K562 (cell line): ENCODE measurements around the gene FAM120B. TPM values are rescaled to one million over a fixed set of nuclear protein-coding genes. Genes with fewer than 3 reads are reported as not detected.

Experiments used
- ATAC-seq: fragments of 200-7000 bp; cut with Tn5 transposase; 3 replicates; pipeline ENCODE4 v1.9.1; 2020; ENCODE audit warnings: moderate library complexity
- BruUV-seq: library from RNA; stranded (reverse); fragments of 400-500 nt; replicated peaks from 2 replicates; lab custom pipeline; 2021; lab: Mats Ljungman, UMichigan
- CTCF ChIA-PET: fragments of 300-600 bp; formaldehyde crosslinking; extraction: SDS; loops from one replicate; lab custom pipeline; 2021; ENCODE audit warnings: low intra/inter-chr PET ratio; lab: Yijun Ruan, JAX
- POLR2A ChIA-PET: fragments of 300-600, 350-650 bp; sonication (Branson Sonifier 250); formaldehyde crosslinking; extraction: SDS; loops from one replicate; lab custom pipeline; 2021; ENCODE audit warnings: antibody characterized with exemption, inconsistent platforms; lab: Yijun Ruan, JAX
- DNase-seq, 4 experiments: peaks; one replicate each; pipeline versions ENCODE4 v3.0.0 to v3.0.0-alpha.2; 2011 to 2018; ENCODE audit warnings: low spot score in 3 of 4, mixed read lengths in 3 of 4; ENCODE audit errors: extremely low read depth in 1 of 4
- FAIRE-seq: peaks from 2 replicates; lab custom pipeline; 2011; peaks lifted over from hg19 to GRCh38; lab: Jason Lieb, UNC
- H2AFZ ChIP-seq: 2 replicates; pipeline ENCODE4 v1.6.0; 2011; ENCODE audit warnings: low read depth, low read length, control low read depth, inconsistent platforms
- H3K27ac ChIP-seq: fragments of 200-600 bp; 3 replicates; pipeline ENCODE4 v1.8.0; 2011; ENCODE audit warnings: low read depth, mild to moderate bottlenecking, control low read depth, inconsistent platforms, low read length, moderate library complexity, mixed read lengths; ENCODE audit errors: extremely low read depth
- H3K27me3 ChIP-seq, 2 experiments: fragments of 300-600 bp in 1 of 2; 2 replicates in 1 of 2; 3 replicates in 1 of 2; pipeline versions ENCODE4 v1.6.0 to v1.8.0; 2011; ENCODE audit warnings: inconsistent platforms in 2 of 2, low read length in 2 of 2, mild to moderate bottlenecking in 1 of 2, mixed read lengths in 1 of 2, moderate library complexity in 1 of 2; ENCODE audit not compliant: control insufficient read depth in 2 of 2, insufficient read depth in 2 of 2
- H3K36me3 ChIP-seq: fragments of 300-600 bp; 3 replicates; pipeline ENCODE4 v1.8.0; 2011; ENCODE audit warnings: mild to moderate bottlenecking, low read length, inconsistent platforms; ENCODE audit not compliant: control insufficient read depth, insufficient read depth
- H3K4me1 ChIP-seq, 2 experiments: fragments of 200-600 bp in 1 of 2; replicated peaks in 1 of 2; 2 replicates in 1 of 2; 3 replicates in 1 of 2; pipeline versions ENCODE4 v1.5.1 to v1.8.0; 2011; ENCODE audit warnings: inconsistent platforms in 2 of 2, low read length in 2 of 2, mild to moderate bottlenecking in 1 of 2, mixed read lengths in 1 of 2, moderate library complexity in 1 of 2; ENCODE audit not compliant: control insufficient read depth in 2 of 2, insufficient read depth in 2 of 2
- H3K4me2 ChIP-seq: 2 replicates; pipeline ENCODE4 v1.6.1; 2011; ENCODE audit warnings: low read length, control low read depth, inconsistent platforms, mixed read lengths; ENCODE audit not compliant: insufficient read depth
- H3K4me3 ChIP-seq: fragments of 200-600 bp; sonication (generic), shearing (Covaris generic); 2 replicates; pipeline ENCODE4 v1.5.1; 2016; ENCODE audit warnings: control low read depth, inconsistent platforms
- H3K79me2 ChIP-seq: fragments of 200-600 bp; 3 replicates; pipeline ENCODE4 v1.8.0; 2011; ENCODE audit warnings: low read length, inconsistent platforms; ENCODE audit not compliant: control insufficient read depth, insufficient read depth
- H3K9ac ChIP-seq, 2 experiments: 2 replicates each; pipeline versions ENCODE4 v1.6.0 to v1.6.1; 2011; ENCODE audit warnings: low read depth in 2 of 2, low read length in 2 of 2, control low read depth in 1 of 2, inconsistent platforms in 1 of 2, mild to moderate bottlenecking in 1 of 2, mixed read lengths in 1 of 2; ENCODE audit not compliant: insufficient read depth in 1 of 2
- H3K9me1 ChIP-seq: one replicate; pipeline ENCODE4 v1.6.0; 2011; ENCODE audit warnings: inconsistent platforms, mild to moderate bottlenecking, low read length, moderate library complexity; ENCODE audit not compliant: control insufficient read depth, insufficient read depth
- H3K9me3 ChIP-seq: replicated peaks from 2 replicates; pipeline ENCODE4 v1.5.1; 2011; ENCODE audit warnings: low read depth, low read length, inconsistent platforms; ENCODE audit not compliant: control insufficient read depth, insufficient read depth
- H4K20me1 ChIP-seq: replicated peaks from 2 replicates; pipeline ENCODE4 v1.6.1; 2011; ENCODE audit warnings: low read length, inconsistent platforms, mixed read lengths; ENCODE audit not compliant: control insufficient read depth, insufficient read depth
- CBX5 ChIP-seq: IDR thresholded peaks from 2 replicates; pipeline ENCODE4 v1.6.1; 2014; ENCODE audit warnings: low read depth, borderline replicate concordance
- FOXP4 ChIP-seq: sonication (generic); formaldehyde crosslinking; IDR thresholded peaks from 2 replicates; pipeline ENCODE4 v1.8.0; 2022; ENCODE audit warnings: mild to moderate bottlenecking, missing genetic modification reagents, borderline replicate concordance
- NCOA6 ChIP-seq: fragments of 450-650 bp; IDR thresholded peaks from 2 replicates; pipeline ENCODE4 v1.6.1; 2017; ENCODE audit warnings: mild to moderate bottlenecking
- ZNF133 ChIP-seq: fragments of 250-450 bp; sonication (Bioruptor Pico); IDR thresholded peaks from 2 replicates; pipeline ENCODE4 v1.4.0; 2020; ENCODE audit warnings: mild to moderate bottlenecking
- ZNF224 ChIP-seq: sonication (generic); formaldehyde crosslinking; IDR thresholded peaks from 2 replicates; pipeline ENCODE4 v1.8.0; 2022; ENCODE audit warnings: mild to moderate bottlenecking, missing genetic modification reagents
- WGBS: fragments of 100-300 bp; shearing (Covaris generic); methylation state at CpG from one replicate; pipeline ENCODE4 v1.1.6; 2016; ENCODE audit warnings: low coverage, mixed read lengths; ENCODE audit not compliant: insufficient coverage; ENCODE audit errors: missing lambda C conversion rate; 5-methylcytosine and 5-hydroxymethylcytosine counted together
- in situ Hi-C: fragments of 300-500 bp; cut with MboI; formaldehyde crosslinking; loops from 4 replicates; pipeline ENCODE4 v1.15.0; 2018; ENCODE audit warnings: inconsistent platforms, mixed read lengths
- intact Hi-C: fragments of 100-400 bp; cut with micrococcal nuclease; formaldehyde crosslinking; loops from 2 replicates; pipeline ENCODE4 v1.14.2; 2022
- polyA plus RNA-seq, 8 experiments: library from polyadenylated mRNA; depleted of rRNA in 4 of 8; stranded (reverse) in 5 of 8; unstranded in 3 of 8; fragments of >200 nt; fragmentation: Nextera tagmentation in 2 of 8; fragmentation: Illumina TruSeq in 1 of 8; extraction: Ambion mirVana in 2 of 8; extraction: Trizol in 1 of 8; gene quantifications; 2 replicates each; pipeline versions ENCODE4 v1.2.1 to v1.2.3, GENCODE V29; 2011 to 2014; ENCODE audit warnings: inconsistent platforms in 1 of 8, missing spikeins in 1 of 8
- total RNA-seq, 7 experiments: library from RNA; depleted of rRNA in 6 of 7; stranded (reverse); fragments of >200 nt in 6 of 7; fragmentation: Illumina TruSeq in 2 of 7; extraction: Trizol in 2 of 7; gene quantifications; 2 replicates each; pipeline versions ENCODE4 v1.2.1 to v1.2.3, GENCODE V29; 2011 to 2021; ENCODE audit warnings: low replicate concordance in 1 of 7
- TF ChIP-seq, protein P1 (sequence below), 3 experiments: fragments of 200-800 bp in 1 of 3; sonication (Bioruptor generic) in 1 of 3; sonication (generic) in 1 of 3; formaldehyde crosslinking in 1 of 3; IDR thresholded peaks; 2 replicates each; pipeline versions ENCODE4 v1.6.1 to v1.8.0; 2016 to 2022; ENCODE audit warnings: mild to moderate bottlenecking in 2 of 3, missing compliant biosample characterization in 2 of 3, missing genetic modification characterization in 2 of 3, missing genetic modification reagents in 1 of 3

The FAM120B gene
- total and polyA plus RNA-seq, 9 of the 15 experiments (the other 6 are each of a cell fraction or from before 2014, with no cell fraction given): 3.5 to 22.6 (median 14.7) TPM

DNA sequence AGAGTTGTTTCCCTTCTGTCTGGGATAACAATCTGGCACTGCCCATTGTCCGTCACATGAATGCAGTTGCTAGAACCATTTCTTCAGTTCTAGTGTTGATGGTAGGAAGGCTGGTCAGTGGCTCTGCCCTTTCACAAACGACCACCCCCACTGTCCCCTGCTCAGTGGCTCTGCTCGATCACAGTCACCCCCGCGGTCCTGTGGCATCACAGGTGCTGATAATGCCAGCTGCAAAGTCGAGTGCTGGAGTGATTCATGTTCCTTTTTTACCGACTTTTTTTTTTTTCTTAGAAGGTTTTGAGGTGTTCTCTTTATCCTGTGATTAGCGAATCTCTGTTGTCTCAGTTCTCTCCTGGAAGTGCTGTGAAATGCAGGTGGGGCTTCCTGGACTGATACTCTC lies 22.8 kb downstream of the FAM120B start:
- CTCF ChIA-PET: no interaction called here
- Histone ChIP-seq H3K4me3 (no peak overlapping the region), H2AFZ (no peak overlapping the region), H4K20me1 (no peaks in the 10 kb centered on the region; the same call in 1 of the 2 replicates), H3K9me1 (no peaks in the 10 kb centered on the region), H3K4me2 (no peak overlapping the region), H3K9ac (no peak overlapping the region), H3K79me2 (no peaks in the 10 kb centered on the region), H3K27ac (no peak overlapping the region), H3K36me3 (peaks cover 50% of the 10 kb centered on the region)
- FAIRE-seq: no peak
- intact Hi-C loops: no loop called here
- POLR2A ChIA-PET: interaction anchor here (0.6 kb wide), 1 partner anchor 33 kb away, joined by 3 read pairs; no protein-coding TSS in a partner anchor
- ATAC-seq: no peak
- 60% methylated on average over 8 of the region's 8 CpGs for WGBS
- no peak for DNase-seq
- TF ChIP-seq NCOA6 (no peak), CBX5 (no peak), ZNF224 (no peak), ZNF133 (CRISPR knock-in tag) (no peak), FOXP4 (CRISPR knock-in tag) (no peak)
- TF ChIP-seq, protein P1, sequence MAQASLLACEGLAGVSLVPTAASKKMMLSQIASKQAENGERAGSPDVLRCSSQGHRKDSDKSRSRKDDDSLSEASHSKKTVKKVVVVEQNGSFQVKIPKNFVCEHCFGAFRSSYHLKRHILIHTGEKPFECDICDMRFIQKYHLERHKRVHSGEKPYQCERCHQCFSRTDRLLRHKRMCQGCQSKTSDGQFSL (CRISPR knock-in tag; IDR thresholded peaks at IDR 0.05): no peak
- TF ChIP-seq, protein P1 (tag; IDR thresholded peaks at IDR 0.05): no peak
- TF ChIP-seq, all 486 proteins: peak for 0
- no peaks in the 10 kb centered on the region for H3K4me1 ChIP-seq
- in situ Hi-C loops: no loop called here
- H3K9me3 ChIP-seq: no peaks in the 10 kb centered on the region
- H3K27me3 ChIP-seq: no peaks in the 10 kb centered on the region
- no TSS peak for BruUV-seq
